Fibroblast of mammary gland (primary cell): Measurements from ENCODE around the gene KLC1.

ENCODE experiments used
- DNase-seq: peaks from one replicate; pipeline ENCODE4 v3.0.0-alpha.2; 2010; ENCODE audit warnings: low read depth
- H3K4me3 ChIP-seq: 2 replicates; pipeline ENCODE4 v1.5.1; 2011; ENCODE audit warnings: low read depth, mild to moderate bottlenecking, low read length, moderate library complexity; ENCODE audit not compliant: control insufficient read depth
- CTCF ChIP-seq: conservative IDR thresholded peaks from 2 replicates; pipeline ENCODE4 v1.5.1; 2011; ENCODE audit warnings: low read depth, low read length, inconsistent platforms; ENCODE audit not compliant: control insufficient read depth, insufficient read depth

Gene KLC1

GRCh38 chr14:103723748-103724081, 94.7 kb downstream of the KLC1 start:
- DNase-seq = no peak
- TF ChIP-seq CTCF = no peak
- no peak overlapping the region for H3K4me3 ChIP-seq

DNA sequence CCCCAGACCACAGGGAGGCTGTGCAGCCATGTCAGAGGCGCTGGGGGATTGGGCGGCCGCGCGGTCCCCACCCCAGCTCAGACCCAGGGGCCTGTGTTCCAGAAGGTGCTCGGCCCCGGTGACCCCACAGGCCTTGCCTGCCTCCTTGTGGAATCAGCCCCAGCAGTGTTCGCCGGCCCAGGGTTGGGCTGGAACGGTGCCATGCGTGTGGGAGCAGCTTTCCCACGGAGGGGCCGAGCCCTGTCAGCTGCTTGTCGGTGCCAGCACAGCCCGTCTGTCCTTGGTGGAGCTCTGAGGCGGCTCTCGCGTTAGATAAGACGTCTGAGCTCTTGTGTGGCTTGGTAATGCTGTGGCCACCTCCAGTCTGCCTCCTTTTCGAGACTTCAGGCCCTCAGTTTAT, 95.1 kb downstream of the KLC1 start:
- DNase-seq = peak; percentile 64
- TF ChIP-seq CTCF = no peak
- no peak overlapping the region for H3K4me3 ChIP-seq

DNA sequence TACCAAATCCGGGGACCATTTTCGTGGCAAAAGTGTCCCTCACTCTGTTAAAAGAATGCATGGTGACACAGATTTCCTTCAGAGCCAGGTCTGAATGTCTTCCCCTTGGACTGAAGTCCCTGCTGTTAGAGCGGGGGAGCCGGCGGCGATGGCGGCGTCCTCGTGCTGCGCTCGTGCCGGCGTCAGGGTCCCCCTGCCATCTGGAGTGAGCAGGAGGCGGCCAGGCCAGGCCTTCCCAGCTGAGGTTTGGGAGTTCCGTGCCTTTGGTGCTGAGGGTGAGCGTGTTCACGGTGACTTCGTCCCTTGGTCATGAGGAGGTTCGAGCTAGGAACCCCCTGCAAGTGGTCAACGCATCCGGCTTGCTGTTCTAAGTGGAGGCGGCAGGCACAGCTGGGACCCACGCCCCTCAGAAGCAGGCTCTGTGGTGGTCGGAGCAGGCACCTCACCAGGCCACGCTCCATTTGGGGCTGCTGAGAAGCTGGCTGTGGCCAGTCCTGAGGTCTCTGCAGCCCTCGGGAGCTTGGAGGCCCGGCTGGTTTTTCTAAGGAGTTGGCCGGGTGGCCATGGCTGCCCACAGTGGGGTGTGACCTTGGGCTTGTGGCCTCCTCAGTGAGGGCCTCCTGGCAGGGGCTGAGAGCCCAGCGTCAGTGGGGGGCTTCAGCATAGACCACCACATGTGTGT, 96.1 kb downstream of the KLC1 start:
- DNase-seq = no peak
- no peak for TF ChIP-seq CTCF
- H3K4me3 ChIP-seq = no peak overlapping the region

DNA sequence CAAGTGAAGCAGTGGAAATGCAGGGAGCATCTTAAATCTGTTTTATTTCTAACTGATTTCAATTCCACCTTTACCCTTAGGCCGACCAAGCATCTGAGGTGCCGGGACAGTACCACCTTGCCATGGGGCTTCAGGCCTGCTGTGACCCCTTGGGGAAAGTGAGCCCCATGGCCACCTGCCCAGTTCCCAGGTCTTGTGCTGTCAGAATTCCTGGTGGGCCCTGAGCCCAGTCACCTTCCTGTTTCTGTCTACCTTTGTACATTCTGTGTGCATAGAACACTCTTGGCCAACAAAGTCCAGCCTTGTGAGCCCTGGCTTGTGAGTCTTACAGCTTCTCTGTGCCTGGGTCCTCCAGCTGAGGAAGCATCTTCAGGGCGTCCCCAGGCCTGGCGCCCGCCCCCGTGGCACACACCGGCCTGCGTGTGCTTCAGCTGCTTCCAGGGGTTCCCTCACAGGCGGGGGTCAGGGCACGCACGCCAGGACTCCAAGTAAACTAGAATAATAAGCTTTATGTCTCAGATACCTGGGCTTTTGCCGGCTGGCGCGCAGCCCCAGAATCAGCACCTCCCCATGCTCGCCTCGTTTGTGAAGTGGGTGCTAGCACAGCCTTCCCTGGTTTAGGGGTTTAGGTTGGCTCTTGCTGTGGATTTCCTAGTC, 96.9 kb downstream of the KLC1 start:
- DNase-seq = no peak
- no peak overlapping the region for H3K4me3 ChIP-seq
- no peak for TF ChIP-seq CTCF

DNA sequence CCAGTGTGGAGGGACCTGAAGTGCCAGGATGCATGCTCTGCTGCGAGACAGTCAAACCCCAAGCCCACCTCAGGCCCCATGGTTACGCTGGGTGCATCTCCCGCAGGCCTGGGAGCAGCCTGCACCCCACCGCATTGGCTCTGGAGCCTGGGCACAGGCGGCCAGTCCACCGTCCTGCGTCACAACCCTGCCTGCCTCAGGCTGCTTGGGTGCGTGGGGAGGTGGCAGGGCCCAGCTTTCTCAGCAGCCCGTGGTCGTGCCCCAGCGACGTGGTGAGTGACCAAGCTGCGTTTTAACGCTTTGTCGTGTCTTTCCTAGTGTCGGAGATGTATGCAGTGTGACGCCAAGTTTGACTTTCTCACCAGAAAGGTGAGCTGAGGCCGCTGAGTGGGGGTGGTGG, 97.5 kb downstream of the KLC1 start:
- no peak for TF ChIP-seq CTCF
- H3K4me3 ChIP-seq = no peak overlapping the region

DNA sequence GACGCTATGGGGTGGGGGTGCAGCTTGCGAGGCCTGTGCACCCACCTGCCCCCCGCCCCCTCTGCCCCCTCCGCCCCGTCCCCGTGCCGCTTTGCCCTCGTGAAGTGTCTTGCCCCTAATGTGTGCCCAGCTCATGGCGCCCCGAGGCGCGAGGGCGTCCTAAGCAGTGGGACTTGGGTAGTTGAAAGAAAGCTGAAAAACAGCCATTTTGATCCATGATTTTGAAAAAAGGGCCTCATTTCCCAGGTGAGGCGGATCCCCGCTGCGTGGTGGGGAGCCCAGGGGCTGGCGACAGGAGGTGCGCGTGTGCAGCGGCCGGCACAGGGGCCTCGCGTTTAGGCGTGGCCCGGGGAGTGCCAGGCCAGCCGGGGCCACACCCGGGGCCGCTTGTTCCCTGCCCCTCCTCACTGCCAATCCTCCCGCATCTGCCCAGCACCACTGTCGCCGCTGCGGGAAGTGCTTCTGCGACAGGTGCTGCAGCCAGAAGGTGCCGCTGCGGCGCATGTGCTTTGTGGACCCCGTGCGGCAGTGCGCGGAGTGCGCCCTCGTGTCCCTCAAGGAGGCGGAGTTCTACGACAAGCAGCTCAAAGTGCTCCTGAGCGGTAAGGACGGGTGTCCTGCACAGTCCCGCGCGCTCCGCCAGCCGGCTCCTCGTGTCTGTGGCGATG, 98.4 kb downstream of the KLC1 start:
- H3K4me3 ChIP-seq = no peak overlapping the region
- no peak for TF ChIP-seq CTCF
- no peak for DNase-seq

More for the DNA sequence above, 97.5 kb downstream of the KLC1 start:
- DNase-seq = no peak
